DMS79 treated with DMSO at 0.1 percent for 48 hours (cell line): ENCODE data around the gene ATP8B1.
A peak's percentile ranks its signal among the peaks of the same experiment; 100 is the strongest.

ENCODE experiments used
- DNase-seq: peaks from one replicate; lab custom pipeline; 2025; lab: John Stamatoyannopoulos, UW

The ATP8B1 gene

GRCh38 chr18:57792631-57793301 is 10.3 kb downstream of the ATP8B1 start:
- no peak for DNase-seq

- DNase-seq, result no peak
Measured at GRCh38 chr18:57791911-57792310, 11.2 kb downstream of the ATP8B1 start.

GRCh38 chr18:57791192-57791591 is 11.9 kb downstream of the ATP8B1 start:
- DNase-seq, result no peak

- DNase-seq, result no peak
Measured at GRCh38 chr18:57790316-57790715, 12.8 kb downstream of the ATP8B1 start.

- DNase-seq, result no peak
Measured at GRCh38 chr18:57789759-57790158, 13.4 kb downstream of the ATP8B1 start.

- DNase-seq, result no peak
Measured at GRCh38 chr18:57789090-57789489, 14.0 kb downstream of the ATP8B1 start.

GRCh38 chr18:57787068-57787685 is 15.9 kb downstream of the ATP8B1 start:
- DNase-seq, result no peak

- no peak for DNase-seq
Measured at GRCh38 chr18:57785751-57786437, 17.2 kb downstream of the ATP8B1 start.

GRCh38 chr18:57784801-57785114 is 18.4 kb downstream of the ATP8B1 start:
- no peak for DNase-seq

GRCh38 chr18:57784034-57784800 is 18.9 kb downstream of the ATP8B1 start:
- no peak for DNase-seq

- no peak for DNase-seq
Measured at GRCh38 chr18:57782049-57782448, 21.1 kb downstream of the ATP8B1 start.

- DNase-seq, result no peak
Measured at GRCh38 chr18:57780706-57781347, 22.3 kb downstream of the ATP8B1 start.

- peak; percentile 43 for DNase-seq
Measured at GRCh38 chr18:57780318-57780705, 22.8 kb downstream of the ATP8B1 start.

- DNase-seq, result no peak
Measured at GRCh38 chr18:57776767-57777166, 26.3 kb downstream of the ATP8B1 start.

GRCh38 chr18:57776354-57776753 is 26.8 kb downstream of the ATP8B1 start:
- DNase-seq, result no peak

GRCh38 chr18:57775937-57776336 is 27.2 kb downstream of the ATP8B1 start:
- DNase-seq, result no peak

- no peak for DNase-seq
Measured at GRCh38 chr18:57772387-57772799, 30.7 kb downstream of the ATP8B1 start.

- no peak for DNase-seq
Measured at GRCh38 chr18:57771626-57772025, 31.5 kb downstream of the ATP8B1 start.

- no peak for DNase-seq
Measured at GRCh38 chr18:57771193-57771592, 31.9 kb downstream of the ATP8B1 start.

- peak; percentile 24 for DNase-seq
Measured at GRCh38 chr18:57768537-57769326, 34.4 kb downstream of the ATP8B1 start.

GRCh38 chr18:57767259-57768050 is 35.7 kb downstream of the ATP8B1 start:
- no peak for DNase-seq
